HCT116 (cell line): ENCODE results near the gene TEX2. TPM values are rescaled to one million over a fixed set of nuclear protein-coding genes. Genes with fewer than 3 reads are reported as not detected.

Experiments used
- ATAC-seq: fragments of 200-7000 bp; cut with Tn5 transposase; 2 replicates; pipeline ENCODE4 v1.9.1; 2020; ENCODE audit warnings: mild to moderate bottlenecking, moderate library complexity
- BruUV-seq: library from RNA; stranded (reverse); fragments of 400-500 nt; replicated peaks from 2 replicates; lab custom pipeline; 2021; lab: Mats Ljungman, UMichigan
- CTCF ChIA-PET: fragments of 300-600 bp; sonication (Branson Sonifier 250); formaldehyde crosslinking; loops from one replicate; lab custom pipeline; 2021; ENCODE audit warnings: antibody characterized with exemption; lab: Charles Lee
- POLR2A ChIA-PET: fragments of 300-600, 350-600 bp; sonication (Branson Sonifier 250); formaldehyde crosslinking; loops from one replicate; lab custom pipeline; 2021; ENCODE audit warnings: antibody characterized with exemption; lab: Charles Lee
- RAD21 ChIA-PET, 2 experiments: fragments of 300-600 bp; sonication (Branson Sonifier 250); formaldehyde crosslinking; loops; one replicate each; lab custom pipeline; 2023; ENCODE audit warnings: low total read pairs in 2 of 2; ENCODE audit not compliant: uncharacterized antibody in 2 of 2, unreplicated experiment in 2 of 2, low non-redundant PET in 1 of 2; lab: Charles Lee
- DNase-seq: peaks from one replicate; pipeline ENCODE4 v3.0.0-alpha.2; 2010; ENCODE audit warnings: low read depth, low spot score
- H2AFZ ChIP-seq: fragments of 200-600 bp; shearing (Covaris generic), sonication (generic); 2 replicates; pipeline ENCODE4 v1.6.1; 2017; ENCODE audit warnings: low read depth, mixed run types, mixed read lengths, antibody characterized with exemption, low read length; ENCODE audit not compliant: poor library complexity, severe bottlenecking
- H3K27ac ChIP-seq: 2 replicates; pipeline ENCODE4 v1.5.1; 2012; ENCODE audit warnings: low read depth, low read length
- H3K27me3 ChIP-seq: fragments of 200-600 bp; sonication (generic); 2 replicates; pipeline ENCODE4 v1.6.1; 2016; ENCODE audit warnings: mixed run types, low read length, mixed read lengths; ENCODE audit not compliant: insufficient read depth
- H3K36me3 ChIP-seq, 2 experiments: fragments of 200-500 bp in 1 of 2; fragments of 200-600 bp in 1 of 2; sonication (Bioruptor generic) in 1 of 2; sonication (generic) in 1 of 2; 2 replicates each; pipeline versions ENCODE4 v1.5.1 to v1.6.1; 2014 to 2016; ENCODE audit warnings: low read length in 2 of 2, inconsistent platforms in 1 of 2, mixed read lengths in 1 of 2, mixed run types in 1 of 2; ENCODE audit not compliant: insufficient read depth in 2 of 2, control insufficient read depth in 1 of 2
- H3K4me1 ChIP-seq, 2 experiments: fragments of 200-600 bp in 1 of 2; sonication (generic) in 1 of 2; 2 replicates each; pipeline versions ENCODE4 v1.5.1 to v1.6.1; 2012 to 2017; ENCODE audit warnings: low read length in 2 of 2, inconsistent platforms in 1 of 2, mild to moderate bottlenecking in 1 of 2, mixed read lengths in 1 of 2, mixed run types in 1 of 2, moderate library complexity in 1 of 2; ENCODE audit not compliant: insufficient read depth in 2 of 2, control insufficient read depth in 1 of 2
- H3K4me2 ChIP-seq: fragments of 200-600 bp; sonication (generic); 2 replicates; pipeline ENCODE4 v1.6.1; 2017; ENCODE audit warnings: mixed run types, low read length, mixed read lengths
- H3K4me3 ChIP-seq, 2 experiments: fragments of 200-600 bp in 1 of 2; sonication (generic) in 1 of 2; replicated peaks in 1 of 2; 2 replicates each; pipeline ENCODE4 v1.5.1; 2011 to 2016; ENCODE audit warnings: low read length in 2 of 2, control low read depth in 1 of 2, low read depth in 1 of 2, mild to moderate bottlenecking in 1 of 2, mixed read lengths in 1 of 2, mixed run types in 1 of 2
- H3K79me2 ChIP-seq: fragments of 200-600 bp; sonication (generic); 2 replicates; pipeline ENCODE4 v1.6.1; 2017; ENCODE audit warnings: mild to moderate bottlenecking, mixed run types, low read length, moderate library complexity, mixed read lengths; ENCODE audit not compliant: insufficient read depth
- H3K9ac ChIP-seq: fragments of 200-600 bp; sonication (generic); 2 replicates; pipeline ENCODE4 v1.6.1; 2016; ENCODE audit warnings: low read length, mixed read lengths
- H3K9me2 ChIP-seq: fragments of 200-600 bp; sonication (generic), shearing (Covaris generic); 2 replicates; pipeline ENCODE4 v1.6.1; 2017; ENCODE audit warnings: mixed run types, mild to moderate bottlenecking, moderate library complexity; ENCODE audit not compliant: insufficient read depth
- H3K9me3 ChIP-seq, 2 experiments: fragments of 200-500 bp in 1 of 2; fragments of 200-600 bp in 1 of 2; sonication (Bioruptor generic) in 1 of 2; sonication (generic) in 1 of 2; 2 replicates each; pipeline ENCODE4 v1.6.1; 2014 to 2017; ENCODE audit warnings: low read length in 2 of 2, mixed read lengths in 2 of 2, inconsistent platforms in 1 of 2, low read depth in 1 of 2, mild to moderate bottlenecking in 1 of 2, mixed run types in 1 of 2, moderate library complexity in 1 of 2; ENCODE audit not compliant: control insufficient read depth in 1 of 2, insufficient read depth in 1 of 2
- H4K20me1 ChIP-seq: fragments of 200-600 bp; sonication (generic), shearing (Covaris generic); 2 replicates; pipeline ENCODE4 v1.6.1; 2017; ENCODE audit warnings: mixed run types, mild to moderate bottlenecking, moderate library complexity; ENCODE audit not compliant: insufficient read depth
- CEBPB ChIP-seq: IDR thresholded peaks from 2 replicates; pipeline ENCODE4 v1.6.1; 2012; ENCODE audit warnings: low read depth
- EGR1 ChIP-seq: IDR thresholded peaks from 2 replicates; pipeline ENCODE4 v1.6.1; 2012; ENCODE audit warnings: low read depth
- ELF1 ChIP-seq: IDR thresholded peaks from 2 replicates; pipeline ENCODE4 v1.6.1; 2012; ENCODE audit warnings: low read depth, borderline replicate concordance
- EZH2 ChIP-seq: fragments of 200-600 bp; sonication (generic); IDR thresholded peaks from 2 replicates; pipeline ENCODE4 v1.6.1; 2017; ENCODE audit warnings: antibody characterized with exemption, mixed run types
- EZH2phosphoT487 ChIP-seq: fragments of 200-600 bp; IDR thresholded peaks from 2 replicates; pipeline ENCODE4 v1.6.1; 2018; ENCODE audit warnings: antibody characterized with exemption, borderline replicate concordance
- JUND ChIP-seq: IDR thresholded peaks from 2 replicates; pipeline ENCODE4 v1.6.1; 2012
- RAD21 ChIP-seq: IDR thresholded peaks from 2 replicates; pipeline ENCODE4 v1.6.1; 2012; ENCODE audit warnings: low read depth, mild to moderate bottlenecking
- SIN3A ChIP-seq: IDR thresholded peaks from 2 replicates; pipeline ENCODE4 v1.6.1; 2012; ENCODE audit warnings: low read depth
- TCF7L2 ChIP-seq: IDR thresholded peaks from 2 replicates; pipeline ENCODE4 v1.7.0; 2011; ENCODE audit warnings: borderline replicate concordance, inconsistent platforms; ENCODE audit not compliant: insufficient read depth, insufficient read length; ENCODE audit errors: extremely low read depth
- YY1 ChIP-seq: IDR thresholded peaks from 2 replicates; pipeline ENCODE4 v1.6.1; 2011; ENCODE audit warnings: low read length, low read depth, moderate library complexity, mild to moderate bottlenecking; ENCODE audit not compliant: insufficient replicate concordance; ENCODE audit errors: extremely low read depth
- ZFX ChIP-seq: fragments of 450-650 bp; IDR thresholded peaks from 2 replicates; pipeline ENCODE4 v1.6.1; 2017
- ZNF274 ChIP-seq: fragments of 200-500 bp; sonication (Bioruptor generic); IDR thresholded peaks from 2 replicates; pipeline ENCODE4 v1.6.1; 2014; ENCODE audit warnings: mild to moderate bottlenecking, low read depth, low read length, inconsistent platforms
- intact Hi-C: fragments of 100-400 bp; cut with micrococcal nuclease; formaldehyde crosslinking; loops from 2 replicates; pipeline ENCODE4 v1.10.0; 2022
- total RNA-seq: library from RNA; stranded (reverse); gene quantifications from one replicate; pipeline ENCODE4 v1.2.1, GENCODE V29; 2021; ENCODE audit not compliant: unreplicated experiment
- TF ChIP-seq, protein P1 (sequence below): IDR thresholded peaks from 2 replicates; pipeline ENCODE4 v1.6.1; 2011; ENCODE audit warnings: mild to moderate bottlenecking, low read length, moderate library complexity; ENCODE audit not compliant: insufficient replicate concordance; ENCODE audit errors: extremely low read depth
- TF ChIP-seq, protein P2 (sequence below): IDR thresholded peaks from 2 replicates; pipeline ENCODE4 v1.6.1; 2012
- TF ChIP-seq, protein P3 (sequence below): IDR thresholded peaks from 2 replicates; pipeline ENCODE4 v1.6.1; 2012

The TEX2 gene
- total RNA-seq, 1 experiment from 2014 or later, result 24.6 TPM

DNA sequence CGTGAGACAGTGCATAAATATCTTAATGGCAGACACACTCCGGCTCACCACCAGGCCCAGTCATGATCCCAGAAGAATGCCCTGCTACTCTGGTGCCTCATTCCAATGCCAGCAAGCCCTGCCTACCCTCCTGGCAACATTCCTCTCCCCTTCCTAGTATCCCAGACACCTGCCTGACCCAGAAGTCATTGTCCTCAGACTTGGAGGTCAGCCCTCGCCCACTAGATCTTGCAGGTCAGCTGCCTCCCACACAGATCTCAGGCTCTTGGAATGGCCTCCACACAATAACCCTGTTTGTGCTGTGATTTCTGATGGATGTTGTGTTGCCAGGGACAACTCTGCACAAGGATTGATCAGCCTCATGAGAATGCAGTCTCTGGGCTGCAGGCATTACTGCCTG is 1.8 kb upstream of the TEX2 start:
- no peak overlapping the region for H3K4me2 ChIP-seq
- POLR2A ChIA-PET, result interaction anchor here (0.7 kb wide), 1 partner anchor 11 kb away, joined by 5 read pairs; no protein-coding TSS in a partner anchor

More for the DNA sequence above, 1.8 kb upstream of the TEX2 start:
- H3K9me3 ChIP-seq, result no peaks in the 10 kb centered on the region
- no peak overlapping the region for H2AFZ ChIP-seq
- TF ChIP-seq ZNF274 (no peak), RAD21 (no peak), EZH2phosphoT487 (no peak), ZFX (no peak), CEBPB (no peak), YY1 (no peak), TCF7L2 (no peak), SIN3A (no peak), ELF1 (no peak), EZH2 (no peak), JUND (no peak), EGR1 (no peak)
- TF ChIP-seq, protein P1, sequence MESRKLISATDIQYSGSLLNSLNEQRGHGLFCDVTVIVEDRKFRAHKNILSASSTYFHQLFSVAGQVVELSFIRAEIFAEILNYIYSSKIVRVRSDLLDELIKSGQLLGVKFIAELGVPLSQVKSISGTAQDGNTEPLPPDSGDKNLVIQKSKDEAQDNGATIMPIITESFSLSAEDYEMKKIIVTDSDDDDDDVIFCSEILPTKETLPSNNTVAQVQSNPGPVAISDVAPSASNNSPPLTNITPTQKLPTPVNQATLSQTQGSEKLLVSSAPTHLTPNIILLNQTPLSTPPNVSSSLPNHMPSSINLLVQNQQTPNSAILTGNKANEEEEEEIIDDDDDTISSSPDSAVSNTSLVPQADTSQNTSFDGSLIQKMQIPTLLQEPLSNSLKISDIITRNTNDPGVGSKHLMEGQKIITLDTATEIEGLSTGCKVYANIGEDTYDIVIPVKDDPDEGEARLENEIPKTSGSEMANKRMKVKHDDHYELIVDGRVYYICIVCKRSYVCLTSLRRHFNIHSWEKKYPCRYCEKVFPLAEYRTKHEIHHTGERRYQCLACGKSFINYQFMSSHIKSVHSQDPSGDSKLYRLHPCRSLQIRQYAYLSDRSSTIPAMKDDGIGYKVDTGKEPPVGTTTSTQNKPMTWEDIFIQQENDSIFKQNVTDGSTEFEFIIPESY, result no peak
- TF ChIP-seq, protein P2, sequence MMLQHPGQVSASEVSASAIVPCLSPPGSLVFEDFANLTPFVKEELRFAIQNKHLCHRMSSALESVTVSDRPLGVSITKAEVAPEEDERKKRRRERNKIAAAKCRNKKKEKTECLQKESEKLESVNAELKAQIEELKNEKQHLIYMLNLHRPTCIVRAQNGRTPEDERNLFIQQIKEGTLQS, result no peak
- TF ChIP-seq, protein P3, sequence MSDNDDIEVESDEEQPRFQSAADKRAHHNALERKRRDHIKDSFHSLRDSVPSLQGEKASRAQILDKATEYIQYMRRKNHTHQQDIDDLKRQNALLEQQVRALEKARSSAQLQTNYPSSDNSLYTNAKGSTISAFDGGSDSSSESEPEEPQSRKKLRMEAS, result no peak
- ChIA-PET RAD21 (no interaction called here), CTCF (no interaction called here)
- no peak overlapping the region for H3K4me3 ChIP-seq
- H3K27me3 ChIP-seq, result 0 out of 2 replicates have a peak, but pooled peaks cover 3% of the 10 kb centered on the region
- no peak overlapping the region for H3K9ac ChIP-seq
- peaks cover 9 to 27% of the 10 kb centered on the region in 2 experiments for H3K4me1 ChIP-seq
- DNase-seq, result no peak
- no peak for ATAC-seq
- no peaks in the 10 kb centered on the region for H3K36me3 ChIP-seq
- H4K20me1 ChIP-seq, result no peaks in the 10 kb centered on the region
- H3K79me2 ChIP-seq, result peaks cover 30% of the 10 kb centered on the region
- no peak overlapping the region for H3K27ac ChIP-seq
- BruUV-seq, result no TSS peak
- H3K9me2 ChIP-seq, result no peaks in the 10 kb centered on the region
- intact Hi-C loops, result loop anchor here (5.0 kb wide), 1 partner anchor 118 kb away; no protein-coding TSS in a partner anchor
